Progenitor cell of endocrine pancreas (in vitro differentiated cells): ENCODE results near the gene ALPK3. TPM values are rescaled to one million over a fixed set of nuclear protein-coding genes. Genes with fewer than 3 reads are reported as not detected.

Experiments
- DNase-seq: peaks from one replicate; pipeline ENCODE4 v3.0.0; 2021; ENCODE audit warnings: low spot score; ENCODE audit not compliant: unreplicated experiment
- H3K27ac Mint-ChIP-seq: 2 replicates; pipeline ENCODE4 v1.8.0; 2021; ENCODE audit warnings: mild to moderate bottlenecking, moderate library complexity, mixed read lengths
- H3K27me3 Mint-ChIP-seq: 2 replicates; pipeline ENCODE4 v1.8.0; 2021; ENCODE audit warnings: mixed read lengths
- H3K36me3 Mint-ChIP-seq: 2 replicates; pipeline ENCODE4 v1.8.0; 2022; ENCODE audit warnings: mixed read lengths; ENCODE audit not compliant: insufficient read depth
- H3K4me1 Mint-ChIP-seq: 2 replicates; pipeline ENCODE4 v1.8.0; 2021; ENCODE audit warnings: low read depth, mixed read lengths
- H3K4me3 Mint-ChIP-seq: 2 replicates; pipeline ENCODE4 v1.8.0; 2021; ENCODE audit warnings: low read depth, mild to moderate bottlenecking, moderate library complexity, mixed read lengths
- H3K9me3 Mint-ChIP-seq: 2 replicates; pipeline ENCODE4 v1.8.0; 2021; ENCODE audit warnings: low read depth, mixed read lengths
- CTCF ChIP-seq: fragments of 200-600 bp; sonication (generic); IDR thresholded peaks from one replicate; pipeline ENCODE4 v1.5.0; 2021; ENCODE audit warnings: antibody characterized with exemption, mild to moderate bottlenecking; ENCODE audit not compliant: unreplicated experiment
- total RNA-seq: library from RNA; stranded (reverse); gene quantifications from 2 replicates; pipeline ENCODE4 v1.2.1, GENCODE V29; 2021

The ALPK3 gene
- total RNA-seq, 1 donor from 2014 or later, result 122 TPM

GRCh38 chr15:84888639-84889038 lies 71.5 kb downstream of the ALPK3 start:
- Mint-ChIP-seq H3K4me1 (peaks cover 8% of the 10 kb centered on the region), H3K4me3 (no peak overlapping the region), H3K27me3 (peaks cover 29% of the 10 kb centered on the region), H3K36me3 (no peaks in the 10 kb centered on the region), H3K9me3 (no peaks in the 10 kb centered on the region), H3K27ac (no peak overlapping the region)
- no peak for TF ChIP-seq CTCF
- DNase-seq, result no peak

- H3K4me1 Mint-ChIP-seq, result peaks cover 4% of the 10 kb centered on the region
- H3K36me3 Mint-ChIP-seq, result no peaks in the 10 kb centered on the region
- H3K9me3 Mint-ChIP-seq, result no peaks in the 10 kb centered on the region
- no peak overlapping the region for H3K4me3 Mint-ChIP-seq
- no peak overlapping the region for H3K27ac Mint-ChIP-seq
- TF ChIP-seq CTCF, result no peak
- H3K27me3 Mint-ChIP-seq, result peaks cover 27% of the 10 kb centered on the region
- no peak for DNase-seq
Measured at GRCh38 chr15:84889313-84889990, 72.3 kb downstream of the ALPK3 start.

- TF ChIP-seq CTCF, result no peak
- no peaks in the 10 kb centered on the region for H3K36me3 Mint-ChIP-seq
- H3K27me3 Mint-ChIP-seq, result peaks cover 26% of the 10 kb centered on the region
- peaks cover 3% of the 10 kb centered on the region for H3K4me1 Mint-ChIP-seq
- no peak for DNase-seq
- no peaks in the 10 kb centered on the region for H3K9me3 Mint-ChIP-seq
- H3K4me3 Mint-ChIP-seq, result no peak overlapping the region
- no peak overlapping the region for H3K27ac Mint-ChIP-seq
Measured at GRCh38 chr15:84889991-84890669, 73.0 kb downstream of the ALPK3 start.

GRCh38 chr15:84890670-84891162 lies 73.6 kb downstream of the ALPK3 start:
- Mint-ChIP-seq H3K9me3 (no peaks in the 10 kb centered on the region), H3K4me3 (no peak overlapping the region), H3K36me3 (no peaks in the 10 kb centered on the region), H3K4me1 (peaks cover 3% of the 10 kb centered on the region), H3K27me3 (peaks cover 26% of the 10 kb centered on the region), H3K27ac (no peak overlapping the region)
- DNase-seq, result no peak
- no peak for TF ChIP-seq CTCF

- H3K4me3 Mint-ChIP-seq, result no peak overlapping the region
- H3K27me3 Mint-ChIP-seq, result peaks cover 29% of the 10 kb centered on the region
- H3K4me1 Mint-ChIP-seq, result peaks cover 3% of the 10 kb centered on the region
- no peak overlapping the region for H3K27ac Mint-ChIP-seq
- no peak for DNase-seq
- no peaks in the 10 kb centered on the region for H3K9me3 Mint-ChIP-seq
- no peak for TF ChIP-seq CTCF
- H3K36me3 Mint-ChIP-seq, result no peaks in the 10 kb centered on the region
Measured at GRCh38 chr15:84891339-84891738, 74.2 kb downstream of the ALPK3 start.
